ENCODE data around the gene LIX1. TPM values are rescaled to one million over a fixed set of nuclear protein-coding genes. Genes with fewer than 3 reads are reported as not detected.
"Not testable (repeated sequence)": the region's sequence is repeated elsewhere in the genome, so short reads cannot be mapped to it uniquely, and the experiment has no call there.

Gene LIX1
- total RNA-seq, 1 donor from 2014 or later, result not detected

DNA sequence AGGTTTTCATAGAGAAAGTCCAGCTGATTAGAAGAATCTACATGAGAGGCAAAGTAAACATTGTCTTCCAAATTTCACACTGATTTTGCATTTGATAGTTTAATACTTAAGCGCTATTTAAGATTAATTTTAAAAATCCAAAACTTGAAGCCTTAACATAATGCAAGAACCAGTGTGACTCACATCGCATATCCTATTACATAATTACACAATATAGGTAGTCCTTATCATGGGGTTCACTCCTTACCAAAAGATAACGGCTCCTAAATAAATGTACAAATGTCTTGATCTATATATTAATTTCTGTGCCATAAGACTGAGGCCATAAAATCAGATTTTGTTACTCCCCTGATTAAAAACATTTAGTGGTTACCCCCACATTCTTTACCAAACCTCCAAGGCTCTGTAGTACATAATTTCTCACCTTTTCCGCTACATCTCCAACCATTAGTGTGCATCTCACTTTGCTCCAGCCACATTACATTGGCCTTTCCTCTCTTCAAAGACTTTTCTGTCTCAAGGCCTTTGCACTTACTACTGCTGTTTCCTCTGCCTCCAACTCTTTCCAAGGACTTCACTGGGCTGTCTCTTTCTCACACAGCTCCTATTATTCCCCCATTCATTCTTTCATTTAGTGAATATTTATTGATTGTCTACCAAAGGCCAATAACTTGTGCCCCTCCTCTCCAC lies 39.6 kb upstream of the LIX1 start:
- H3K4me3 ChIP-seq (ENCODE audit: low read depth, low read length), result peak overlapping the region; percentile 71
- H3K36me3 ChIP-seq (ENCODE audit: control insufficient read depth, insufficient read depth, low read length), result no peaks in the 10 kb centered on the region
- H3K27me3 ChIP-seq (ENCODE audit: control insufficient read depth, insufficient read depth, low read length), result no peaks in the 10 kb centered on the region
- TF ChIP-seq, protein P1, sequence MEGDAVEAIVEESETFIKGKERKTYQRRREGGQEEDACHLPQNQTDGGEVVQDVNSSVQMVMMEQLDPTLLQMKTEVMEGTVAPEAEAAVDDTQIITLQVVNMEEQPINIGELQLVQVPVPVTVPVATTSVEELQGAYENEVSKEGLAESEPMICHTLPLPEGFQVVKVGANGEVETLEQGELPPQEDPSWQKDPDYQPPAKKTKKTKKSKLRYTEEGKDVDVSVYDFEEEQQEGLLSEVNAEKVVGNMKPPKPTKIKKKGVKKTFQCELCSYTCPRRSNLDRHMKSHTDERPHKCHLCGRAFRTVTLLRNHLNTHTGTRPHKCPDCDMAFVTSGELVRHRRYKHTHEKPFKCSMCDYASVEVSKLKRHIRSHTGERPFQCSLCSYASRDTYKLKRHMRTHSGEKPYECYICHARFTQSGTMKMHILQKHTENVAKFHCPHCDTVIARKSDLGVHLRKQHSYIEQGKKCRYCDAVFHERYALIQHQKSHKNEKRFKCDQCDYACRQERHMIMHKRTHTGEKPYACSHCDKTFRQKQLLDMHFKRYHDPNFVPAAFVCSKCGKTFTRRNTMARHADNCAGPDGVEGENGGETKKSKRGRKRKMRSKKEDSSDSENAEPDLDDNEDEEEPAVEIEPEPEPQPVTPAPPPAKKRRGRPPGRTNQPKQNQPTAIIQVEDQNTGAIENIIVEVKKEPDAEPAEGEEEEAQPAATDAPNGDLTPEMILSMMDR (IDR thresholded peaks at IDR 0.05; ENCODE audit: insufficient read depth, low read length, poor library complexity, severe bottlenecking), result no peak
- DNase-seq (ENCODE audit: low read depth), result no peak

DNA sequence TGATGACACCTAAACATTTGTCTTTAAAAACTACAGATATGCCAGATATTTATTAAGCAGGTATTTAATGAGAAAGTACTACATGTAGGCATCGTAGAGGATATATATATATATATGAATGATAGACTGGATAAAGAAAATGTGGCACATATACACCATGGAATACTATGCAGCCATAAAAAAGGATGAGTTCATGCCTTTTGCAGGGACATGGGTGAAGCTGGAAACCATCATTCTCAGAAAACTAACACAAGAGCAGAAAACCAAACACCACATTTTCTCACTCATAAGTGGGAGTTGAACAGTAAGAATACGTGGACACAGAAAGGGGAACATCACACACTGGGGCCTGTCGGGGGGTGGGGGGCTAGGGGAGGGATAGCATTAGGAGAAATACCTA lies 37.0 kb upstream of the LIX1 start:
- not testable (repeated sequence) for H3K36me3 ChIP-seq (ENCODE audit: control insufficient read depth, insufficient read depth, low read length); DNase-seq (ENCODE audit: low read depth); H3K27me3 ChIP-seq (ENCODE audit: control insufficient read depth, insufficient read depth, low read length); H3K4me3 ChIP-seq (ENCODE audit: low read depth, low read length)

DNA sequence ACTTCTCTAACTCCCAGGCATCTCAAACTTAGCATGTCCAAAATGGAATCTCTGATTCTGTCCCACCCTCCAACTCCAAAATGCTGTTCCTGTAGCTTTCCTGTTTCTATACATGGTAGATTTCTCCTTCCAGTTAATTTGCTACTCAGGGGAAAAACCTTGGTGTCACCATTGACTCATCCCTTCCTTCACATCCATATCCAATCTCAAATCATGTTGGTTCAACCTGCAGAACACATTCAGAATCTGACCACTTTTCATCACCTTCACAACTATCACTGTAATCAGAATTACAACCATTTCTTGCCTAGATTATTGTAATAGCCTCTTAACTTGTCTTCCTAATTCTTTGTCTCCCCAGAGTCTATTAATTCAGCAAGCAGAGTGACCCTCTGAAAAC lies 29.8 kb upstream of the LIX1 start:
- H3K36me3 ChIP-seq (ENCODE audit: control insufficient read depth, insufficient read depth, low read length), result no peaks in the 10 kb centered on the region
- H3K27me3 ChIP-seq (ENCODE audit: control insufficient read depth, insufficient read depth, low read length), result no peaks in the 10 kb centered on the region
- H3K4me3 ChIP-seq (ENCODE audit: low read depth, low read length), result no peak overlapping the region
- DNase-seq (ENCODE audit: low read depth), result no peak
- TF ChIP-seq, protein P1 (IDR thresholded peaks at IDR 0.05; ENCODE audit: insufficient read depth, low read length, poor library complexity, severe bottlenecking), result no peak

DNA sequence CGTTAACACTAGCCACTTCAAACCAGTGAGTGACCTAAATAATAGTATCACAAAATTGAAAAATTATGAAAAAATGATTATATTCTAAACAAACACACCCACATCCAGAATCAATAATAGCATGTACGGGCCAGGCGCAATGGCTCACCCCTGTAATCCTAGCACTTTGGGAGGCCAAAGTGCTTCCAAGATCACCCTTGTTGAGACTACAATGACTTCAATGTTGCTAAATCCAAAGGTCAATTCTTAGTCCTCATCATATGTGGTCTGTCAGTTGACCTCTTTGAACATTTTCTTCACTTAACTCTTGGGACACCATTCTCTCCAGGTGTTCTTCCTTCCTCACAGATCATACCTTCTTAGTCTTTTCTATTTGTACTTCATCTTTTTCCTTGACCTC lies 29.3 kb upstream of the LIX1 start:
- H3K36me3 ChIP-seq (ENCODE audit: control insufficient read depth, insufficient read depth, low read length), result no peaks in the 10 kb centered on the region
- DNase-seq (ENCODE audit: low read depth), result no peak
- no peak overlapping the region for H3K4me3 ChIP-seq (ENCODE audit: low read depth, low read length)
- TF ChIP-seq, protein P1 (IDR thresholded peaks at IDR 0.05; ENCODE audit: insufficient read depth, low read length, poor library complexity, severe bottlenecking), result no peak
- H3K27me3 ChIP-seq (ENCODE audit: control insufficient read depth, insufficient read depth, low read length), result no peaks in the 10 kb centered on the region

DNA sequence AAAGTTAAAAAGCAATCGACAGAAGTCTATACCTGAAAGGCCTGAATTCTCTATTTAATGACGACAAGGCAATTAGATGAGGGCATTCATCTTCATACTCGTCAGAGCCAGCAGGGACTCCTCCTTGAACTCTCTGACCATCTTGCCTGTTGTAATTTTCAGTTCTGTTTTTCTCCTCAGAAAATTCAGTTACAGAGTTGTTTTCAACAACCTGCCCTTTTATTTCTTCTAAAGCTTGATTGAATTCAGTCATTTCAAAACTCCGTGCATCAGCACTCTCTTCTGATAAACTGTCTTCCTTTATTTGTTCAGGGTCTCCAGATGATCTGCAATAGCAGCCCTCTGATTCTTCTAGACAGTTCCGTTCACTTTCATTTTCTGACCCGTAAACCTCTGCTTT lies 25.0 kb upstream of the LIX1 start:
- Histone ChIP-seq H3K27me3 (ENCODE audit: control insufficient read depth, insufficient read depth, low read length) (no peaks in the 10 kb centered on the region), H3K4me3 (ENCODE audit: low read depth, low read length) (no peak overlapping the region), H3K36me3 (ENCODE audit: control insufficient read depth, insufficient read depth, low read length) (peaks cover 1% of the 10 kb centered on the region)
- no peak for DNase-seq (ENCODE audit: low read depth)
- TF ChIP-seq, protein P1 (IDR thresholded peaks at IDR 0.05; ENCODE audit: insufficient read depth, low read length, poor library complexity, severe bottlenecking), result no peak

DNA sequence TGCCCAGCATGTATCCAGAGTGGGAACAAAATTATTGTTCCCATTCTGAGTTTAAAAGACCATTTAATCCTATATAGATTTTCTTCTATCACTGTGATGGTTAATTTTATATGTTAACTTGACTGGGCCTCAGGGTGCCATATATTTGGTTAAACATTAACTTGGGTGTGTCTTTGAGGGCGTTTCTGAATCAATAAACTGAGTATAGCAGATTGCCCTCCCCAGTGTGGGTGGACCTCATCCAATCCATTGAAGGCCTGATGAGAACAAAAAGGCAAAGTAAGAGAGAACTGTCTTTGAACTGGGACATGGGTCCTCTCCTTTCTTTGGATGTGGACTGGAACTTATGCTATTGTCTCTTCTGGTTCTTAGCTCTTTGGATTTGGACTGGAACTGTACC lies 23.3 kb upstream of the LIX1 start:
- DNase-seq (ENCODE audit: low read depth), result no peak

More for the DNA sequence above, 23.3 kb upstream of the LIX1 start:
- TF ChIP-seq, protein P1 (IDR thresholded peaks at IDR 0.05; ENCODE audit: insufficient read depth, low read length, poor library complexity, severe bottlenecking), result no peak
- Histone ChIP-seq H3K27me3 (ENCODE audit: control insufficient read depth, insufficient read depth, low read length) (no peaks in the 10 kb centered on the region), H3K4me3 (ENCODE audit: low read depth, low read length) (no peak overlapping the region), H3K36me3 (ENCODE audit: control insufficient read depth, insufficient read depth, low read length) (peaks cover 1% of the 10 kb centered on the region)
